Measurements from ENCODE around the gene NCR3LG1. TPM values are rescaled to one million over a fixed set of nuclear protein-coding genes. Genes with fewer than 3 reads are reported as not detected.

The NCR3LG1 gene
- total and polyA plus RNA-seq, 9 of the 15 experiments (the other 6 are each of a cell fraction or from before 2014, with no cell fraction given), result 4.1 to 39.8 (median 25.1) TPM

DNA sequence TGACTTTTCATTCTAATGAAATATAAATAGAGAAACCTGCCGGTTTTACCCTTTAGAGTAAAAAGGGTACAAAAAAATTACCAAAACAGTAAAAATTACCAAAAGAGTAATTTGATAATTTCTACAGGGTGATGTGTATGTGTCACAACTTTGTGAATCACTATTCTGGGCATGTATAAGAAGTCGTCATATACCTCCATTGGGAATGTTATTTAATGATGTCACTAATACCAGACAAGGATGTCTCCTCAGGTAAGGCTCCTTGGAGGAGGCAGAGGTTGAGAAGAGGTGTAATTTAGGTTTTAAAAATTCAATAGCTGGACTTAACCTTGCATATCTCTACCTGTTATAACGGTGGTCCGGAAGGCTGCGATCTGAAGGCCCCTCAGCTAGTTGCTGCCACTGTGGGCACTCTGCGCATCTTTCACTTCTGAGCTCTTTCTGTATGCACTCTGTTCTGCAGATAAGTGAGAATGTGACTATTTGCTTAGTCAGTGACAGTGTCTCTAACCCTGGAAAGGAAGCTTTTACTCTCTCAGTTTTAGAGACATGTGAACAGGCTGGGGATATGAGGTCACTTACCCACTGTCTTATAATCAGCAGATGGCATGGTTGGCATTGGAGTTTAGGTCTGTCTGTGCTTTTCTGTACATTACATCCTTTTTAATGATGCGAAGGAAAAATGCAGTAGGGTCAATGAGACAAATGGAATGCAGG, 987 bp upstream of the NCR3LG1 start (continued):
- TF ChIP-seq ZNF354B (CRISPR knock-in tag; IDR thresholded peaks at IDR 0.05), result no peak
- no peak for TF ChIP-seq ELF1 (tag; IDR thresholded peaks at IDR 0.05)
- TF ChIP-seq, protein P1, sequence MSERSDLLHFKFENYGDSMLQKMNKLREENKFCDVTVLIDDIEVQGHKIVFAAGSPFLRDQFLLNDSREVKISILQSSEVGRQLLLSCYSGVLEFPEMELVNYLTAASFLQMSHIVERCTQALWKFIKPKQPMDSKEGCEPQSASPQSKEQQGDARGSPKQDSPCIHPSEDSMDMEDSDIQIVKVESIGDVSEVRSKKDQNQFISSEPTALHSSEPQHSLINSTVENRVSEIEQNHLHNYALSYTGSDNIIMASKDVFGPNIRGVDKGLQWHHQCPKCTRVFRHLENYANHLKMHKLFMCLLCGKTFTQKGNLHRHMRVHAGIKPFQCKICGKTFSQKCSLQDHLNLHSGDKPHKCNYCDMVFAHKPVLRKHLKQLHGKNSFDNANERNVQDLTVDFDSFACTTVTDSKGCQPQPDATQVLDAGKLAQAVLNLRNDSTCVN (CRISPR knock-in tag; IDR thresholded peaks at IDR 0.05), result no peak
- no peak for TF ChIP-seq NCOA4 (IDR thresholded peaks at IDR 0.05; ENCODE audit: partially characterized antibody)
- no peak for TF ChIP-seq MEF2A (IDR thresholded peaks at IDR 0.05; ENCODE audit: control insufficient read depth, low read depth, low read length)
- TF ChIP-seq, protein P2, sequence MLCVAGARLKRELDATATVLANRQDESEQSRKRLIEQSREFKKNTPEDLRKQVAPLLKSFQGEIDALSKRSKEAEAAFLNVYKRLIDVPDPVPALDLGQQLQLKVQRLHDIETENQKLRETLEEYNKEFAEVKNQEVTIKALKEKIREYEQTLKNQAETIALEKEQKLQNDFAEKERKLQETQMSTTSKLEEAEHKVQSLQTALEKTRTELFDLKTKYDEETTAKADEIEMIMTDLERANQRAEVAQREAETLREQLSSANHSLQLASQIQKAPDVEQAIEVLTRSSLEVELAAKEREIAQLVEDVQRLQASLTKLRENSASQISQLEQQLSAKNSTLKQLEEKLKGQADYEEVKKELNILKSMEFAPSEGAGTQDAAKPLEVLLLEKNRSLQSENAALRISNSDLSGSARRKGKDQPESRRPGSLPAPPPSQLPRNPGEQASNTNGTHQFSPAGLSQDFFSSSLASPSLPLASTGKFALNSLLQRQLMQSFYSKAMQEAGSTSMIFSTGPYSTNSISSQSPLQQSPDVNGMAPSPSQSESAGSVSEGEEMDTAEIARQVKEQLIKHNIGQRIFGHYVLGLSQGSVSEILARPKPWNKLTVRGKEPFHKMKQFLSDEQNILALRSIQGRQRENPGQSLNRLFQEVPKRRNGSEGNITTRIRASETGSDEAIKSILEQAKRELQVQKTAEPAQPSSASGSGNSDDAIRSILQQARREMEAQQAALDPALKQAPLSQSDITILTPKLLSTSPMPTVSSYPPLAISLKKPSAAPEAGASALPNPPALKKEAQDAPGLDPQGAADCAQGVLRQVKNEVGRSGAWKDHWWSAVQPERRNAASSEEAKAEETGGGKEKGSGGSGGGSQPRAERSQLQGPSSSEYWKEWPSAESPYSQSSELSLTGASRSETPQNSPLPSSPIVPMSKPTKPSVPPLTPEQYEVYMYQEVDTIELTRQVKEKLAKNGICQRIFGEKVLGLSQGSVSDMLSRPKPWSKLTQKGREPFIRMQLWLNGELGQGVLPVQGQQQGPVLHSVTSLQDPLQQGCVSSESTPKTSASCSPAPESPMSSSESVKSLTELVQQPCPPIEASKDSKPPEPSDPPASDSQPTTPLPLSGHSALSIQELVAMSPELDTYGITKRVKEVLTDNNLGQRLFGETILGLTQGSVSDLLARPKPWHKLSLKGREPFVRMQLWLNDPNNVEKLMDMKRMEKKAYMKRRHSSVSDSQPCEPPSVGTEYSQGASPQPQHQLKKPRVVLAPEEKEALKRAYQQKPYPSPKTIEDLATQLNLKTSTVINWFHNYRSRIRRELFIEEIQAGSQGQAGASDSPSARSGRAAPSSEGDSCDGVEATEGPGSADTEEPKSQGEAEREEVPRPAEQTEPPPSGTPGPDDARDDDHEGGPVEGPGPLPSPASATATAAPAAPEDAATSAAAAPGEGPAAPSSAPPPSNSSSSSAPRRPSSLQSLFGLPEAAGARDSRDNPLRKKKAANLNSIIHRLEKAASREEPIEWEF (CRISPR knock-in tag; IDR thresholded peaks at IDR 0.05), result no peak
- TF ChIP-seq POLR2A (conservative IDR thresholded peaks at IDR 0.05), result no peak

Data from K562 (cell line).